HepG2 (cell line): ENCODE data around the gene NAB2. TPM values are rescaled to one million over a fixed set of nuclear protein-coding genes. Genes with fewer than 3 reads are reported as not detected.

Experiments
- CC2D1A ChIP-seq: sonication (generic); formaldehyde crosslinking; IDR thresholded peaks from 2 replicates; pipeline ENCODE4 v1.8.1; 2023; ENCODE audit warnings: mild to moderate bottlenecking, missing genetic modification reagents
- CCDC6 ChIP-seq: sonication (generic); formaldehyde crosslinking; IDR thresholded peaks from 2 replicates; pipeline ENCODE4 v1.8.1; 2022; ENCODE audit warnings: mild to moderate bottlenecking, missing genetic modification reagents, moderate library complexity
- DDIT3 ChIP-seq: sonication (generic); formaldehyde crosslinking; IDR thresholded peaks from 2 replicates; pipeline ENCODE4 v1.4.0; 2020; ENCODE audit warnings: mild to moderate bottlenecking, missing genetic modification reagents
- DPF2 ChIP-seq: sonication (generic); formaldehyde crosslinking; IDR thresholded peaks from 2 replicates; pipeline ENCODE4 v1.4.0; 2020; ENCODE audit warnings: mild to moderate bottlenecking, low read depth, missing genetic modification reagents, borderline replicate concordance
- GABPB1 ChIP-seq: IDR thresholded peaks from 2 replicates; pipeline ENCODE4 v1.6.1; 2016; ENCODE audit warnings: mild to moderate bottlenecking, missing genetic modification reagents, moderate library complexity, missing compliant biosample characterization
- HDAC1 ChIP-seq: sonication (generic); formaldehyde crosslinking; IDR thresholded peaks from 2 replicates; pipeline ENCODE4 v1.5.1; 2020; ENCODE audit warnings: mild to moderate bottlenecking, missing genetic modification reagents
- HMG20B ChIP-seq: conservative IDR thresholded peaks from 2 replicates; pipeline ENCODE4 v1.6.1; 2016; ENCODE audit warnings: missing genetic modification reagents, missing compliant biosample characterization
- HNF4A ChIP-seq: sonication (generic); formaldehyde crosslinking; IDR thresholded peaks from 2 replicates; pipeline ENCODE4 v1.4.0; 2020; ENCODE audit warnings: missing genetic modification reagents
- HNRNPL ChIP-seq: fragments of 200-400 bp; formaldehyde crosslinking; IDR thresholded peaks from 2 replicates; pipeline ENCODE4 v1.6.1; 2017; ENCODE audit warnings: mild to moderate bottlenecking, low read depth, low read length
- KLF11 ChIP-seq: IDR thresholded peaks from 2 replicates; pipeline ENCODE4 v1.6.1; 2016; ENCODE audit warnings: missing compliant biosample characterization
- MLLT10 ChIP-seq: sonication (generic); formaldehyde crosslinking; IDR thresholded peaks from 2 replicates; pipeline ENCODE4 v1.4.0; 2020; ENCODE audit warnings: missing genetic modification reagents
- PPARG ChIP-seq: conservative IDR thresholded peaks from 2 replicates; pipeline ENCODE4 v1.6.1; 2016; ENCODE audit warnings: missing biosample characterization, missing genetic modification reagents
- SIN3B ChIP-seq: fragments of 150-350 bp; IDR thresholded peaks from 2 replicates; pipeline ENCODE4 v1.6.1; 2014; ENCODE audit warnings: low read length
- SP4 ChIP-seq: sonication (generic); formaldehyde crosslinking; IDR thresholded peaks from 2 replicates; pipeline ENCODE4 v1.8.1; 2023; ENCODE audit warnings: mild to moderate bottlenecking, missing genetic modification reagents
- TAF1 ChIP-seq: sonication (generic); formaldehyde crosslinking; IDR thresholded peaks from 2 replicates; pipeline ENCODE4 v1.4.0; 2020; ENCODE audit warnings: missing genetic modification reagents
- YEATS2 ChIP-seq: sonication (generic); formaldehyde crosslinking; IDR thresholded peaks from 2 replicates; pipeline ENCODE4 v1.4.0; 2020; ENCODE audit warnings: missing genetic modification reagents, borderline replicate concordance
- ZBTB46 ChIP-seq: sonication (generic); formaldehyde crosslinking; IDR thresholded peaks from 2 replicates; pipeline ENCODE4 v1.4.0; 2020; ENCODE audit warnings: mild to moderate bottlenecking, missing genetic modification reagents, borderline replicate concordance
- ZFAT ChIP-seq: sonication (generic); formaldehyde crosslinking; conservative IDR thresholded peaks from 2 replicates; pipeline ENCODE4 v1.8.1; 2023; ENCODE audit warnings: missing genetic modification reagents, inconsistent platforms
- ZKSCAN1 ChIP-seq: fragments of 150-350 bp; IDR thresholded peaks from 2 replicates; pipeline ENCODE4 v1.6.1; 2014; ENCODE audit warnings: low read length
- ZNF136 ChIP-seq: sonication (generic); formaldehyde crosslinking; IDR thresholded peaks from 2 replicates; pipeline ENCODE4 v1.8.1; 2022; ENCODE audit warnings: low read depth, mild to moderate bottlenecking, moderate library complexity, missing genetic modification reagents
- ZNF207 ChIP-seq: fragments of 450-650 bp; IDR thresholded peaks from 2 replicates; pipeline ENCODE4 v1.6.1; 2016; ENCODE audit warnings: antibody characterized with exemption, borderline replicate concordance
- ZNF451 ChIP-seq: sonication (generic); formaldehyde crosslinking; IDR thresholded peaks from 2 replicates; pipeline ENCODE4 v1.5.0; 2020; ENCODE audit warnings: mild to moderate bottlenecking, missing genetic modification reagents
- ZNF652 ChIP-seq: IDR thresholded peaks from 2 replicates; pipeline ENCODE4 v1.6.1; 2016; ENCODE audit warnings: low read depth, borderline replicate concordance
- polyA plus RNA-seq, 8 experiments: library from polyadenylated mRNA; depleted of rRNA in 3 of 8; stranded (reverse) in 7 of 8; unstranded in 1 of 8; fragments of >200 nt; fragmentation: Illumina TruSeq in 4 of 8; extraction: Trizol in 4 of 8; gene quantifications; 2 replicates each; pipeline versions ENCODE4 v1.2.1 to v1.2.3, GENCODE V29; 2011 to 2016; ENCODE audit warnings: low read depth in 4 of 8, missing spikeins in 1 of 8, mixed read lengths in 1 of 8; ENCODE audit not compliant: insufficient read depth in 1 of 8
- total RNA-seq, 5 experiments: library from RNA; depleted of rRNA; stranded (reverse); fragments of >200 nt; fragmentation: Illumina TruSeq; extraction: Trizol; gene quantifications; 2 replicates each; pipeline ENCODE4 v1.2.3, GENCODE V29; 2016; ENCODE audit warnings: low read depth in 1 of 5
- TF ChIP-seq, protein P1 (sequence below), 2 experiments: sonication (generic) in 1 of 2; formaldehyde crosslinking in 1 of 2; IDR thresholded peaks; 2 replicates each; pipeline versions ENCODE4 v1.4.0 to v1.6.1; 2016 to 2020; ENCODE audit warnings: borderline replicate concordance in 1 of 2, low read depth in 1 of 2, mild to moderate bottlenecking in 1 of 2, missing genetic modification reagents in 1 of 2

The NAB2 gene
- total and polyA plus RNA-seq, 2 of the 13 experiments (the other 11 are each of a cell fraction or from before 2014, with no cell fraction given), result 11.7 to 12.9 TPM

DNA sequence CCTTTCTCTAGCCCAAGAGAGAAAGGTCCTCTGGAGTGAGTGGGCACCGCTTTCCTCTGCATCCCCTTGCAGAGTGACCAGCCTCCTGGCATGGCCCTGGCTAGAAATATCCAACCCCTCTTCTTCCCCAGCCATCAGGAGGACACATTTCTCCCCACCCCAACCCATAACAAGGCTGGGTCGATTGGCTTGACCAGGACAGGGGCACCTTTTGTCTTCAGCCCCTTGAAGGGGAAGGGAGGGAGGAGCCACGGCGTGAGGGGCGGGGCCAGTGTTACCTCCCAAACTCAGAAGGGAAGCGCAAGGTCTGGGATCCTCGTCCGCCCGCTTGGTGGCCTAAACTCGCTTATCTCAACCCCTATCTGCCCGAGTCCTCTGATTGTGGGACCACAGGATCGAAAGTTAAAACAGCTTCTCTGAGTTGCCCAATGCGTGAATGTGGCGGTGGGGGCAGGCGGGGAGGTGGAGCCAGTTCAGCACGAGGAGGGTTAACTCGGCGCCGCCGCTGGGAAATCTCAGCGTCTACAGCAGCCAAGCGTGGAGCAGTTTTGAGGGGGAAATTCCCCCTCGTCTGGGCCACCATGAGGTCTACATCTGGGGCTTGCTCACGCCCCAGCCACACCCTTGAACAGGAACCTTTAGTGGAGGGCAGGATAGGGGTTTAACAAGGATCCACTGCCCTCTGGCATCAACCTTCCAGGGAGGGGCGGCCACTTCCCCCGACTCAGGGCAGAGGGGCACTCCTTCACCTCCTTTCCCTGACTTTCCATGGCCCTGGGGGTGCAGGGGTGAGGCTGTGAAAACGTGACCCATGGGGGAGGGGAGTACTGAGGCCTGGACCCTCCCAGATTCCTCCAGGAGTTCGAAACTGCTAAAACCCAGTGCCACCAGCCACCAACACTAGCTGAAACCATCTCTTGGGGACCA lies 21.5 kb downstream of the NAB2 start (continued):
- TF ChIP-seq ZFAT (CRISPR knock-in tag), result no peak
- TF ChIP-seq SP4 (CRISPR knock-in tag), result peak; percentile 25; the same call in 1 of the 2 replicates
- TF ChIP-seq ZKSCAN1, result no peak
- no peak for TF ChIP-seq SIN3B
- TF ChIP-seq HNRNPL, result no peak
- 0 out of 2 replicates have a peak, but pooled peaks have one; percentile 9 for TF ChIP-seq PPARG (CRISPR knock-in tag)
- peak; percentile 92 for TF ChIP-seq ZNF652 (CRISPR knock-in tag)
- TF ChIP-seq ZNF207, result no peak
- peak; percentile 70 for TF ChIP-seq CCDC6
- no peak for TF ChIP-seq DDIT3
- no peak; the same call in 1 of the 2 replicates for TF ChIP-seq YEATS2 (CRISPR knock-in tag)
- TF ChIP-seq HNF4A, result peak; percentile 17; the same call in 1 of the 2 replicates
- TF ChIP-seq HDAC1 (CRISPR knock-in tag), result peak; percentile 59
- TF ChIP-seq ZNF136 (CRISPR knock-in tag), result 0 out of 2 replicates have a peak, but pooled peaks have one; percentile 12
- TF ChIP-seq, protein P1, sequence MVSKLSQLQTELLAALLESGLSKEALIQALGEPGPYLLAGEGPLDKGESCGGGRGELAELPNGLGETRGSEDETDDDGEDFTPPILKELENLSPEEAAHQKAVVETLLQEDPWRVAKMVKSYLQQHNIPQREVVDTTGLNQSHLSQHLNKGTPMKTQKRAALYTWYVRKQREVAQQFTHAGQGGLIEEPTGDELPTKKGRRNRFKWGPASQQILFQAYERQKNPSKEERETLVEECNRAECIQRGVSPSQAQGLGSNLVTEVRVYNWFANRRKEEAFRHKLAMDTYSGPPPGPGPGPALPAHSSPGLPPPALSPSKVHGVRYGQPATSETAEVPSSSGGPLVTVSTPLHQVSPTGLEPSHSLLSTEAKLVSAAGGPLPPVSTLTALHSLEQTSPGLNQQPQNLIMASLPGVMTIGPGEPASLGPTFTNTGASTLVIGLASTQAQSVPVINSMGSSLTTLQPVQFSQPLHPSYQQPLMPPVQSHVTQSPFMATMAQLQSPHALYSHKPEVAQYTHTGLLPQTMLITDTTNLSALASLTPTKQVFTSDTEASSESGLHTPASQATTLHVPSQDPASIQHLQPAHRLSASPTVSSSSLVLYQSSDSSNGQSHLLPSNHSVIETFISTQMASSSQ (IDR thresholded peaks at IDR 0.05; ENCODE audit: low read depth), result no peak
- TF ChIP-seq, protein P1 (CRISPR knock-in tag; IDR thresholded peaks at IDR 0.05; ENCODE audit: borderline replicate concordance), result no peak; the same call in 1 of the 2 replicates
- 0 out of 2 replicates have a peak, but pooled peaks have one; percentile 29 for TF ChIP-seq ZNF451 (CRISPR knock-in tag)
- TF ChIP-seq MLLT10 (CRISPR knock-in tag), result no peak
- TF ChIP-seq HMG20B (CRISPR knock-in tag), result no peak
- TF ChIP-seq GABPB1 (CRISPR knock-in tag), result peak; percentile 38; the same call in 1 of the 2 replicates
- 0 out of 2 replicates have a peak, but pooled peaks have one; percentile 19 for TF ChIP-seq ZBTB46 (CRISPR knock-in tag)
- 0 out of 2 replicates have a peak, but pooled peaks have one; percentile 18 for TF ChIP-seq CC2D1A (CRISPR knock-in tag)
- TF ChIP-seq KLF11 (CRISPR knock-in tag), result 0 out of 2 replicates have a peak, but pooled peaks have one; percentile 40
- 0 out of 2 replicates have a peak, but pooled peaks have one; percentile 13 for TF ChIP-seq DPF2 (CRISPR knock-in tag)
- peak; percentile 45; the same call in 1 of the 2 replicates for TF ChIP-seq TAF1
